ENCODE data around the gene SLC39A5. TPM values are rescaled to one million over a fixed set of nuclear protein-coding genes. Genes with fewer than 3 reads are reported as not detected.

The SLC39A5 gene
- total RNA-seq, 1 experiment from 2014 or later = not detected

- Histone ChIP-seq H2AK5ac (ENCODE audit: insufficient read length, low read length) (no peak overlapping the region), H3K4me1 (ENCODE audit: insufficient read depth, low read length) (no peaks in the 10 kb centered on the region), H3K79me1 (ENCODE audit: insufficient read depth, low read depth, low read length, poor library complexity, severe bottlenecking) (no peaks in the 10 kb centered on the region), H4K91ac (ENCODE audit: insufficient read length, low read depth, low read length) (no peak overlapping the region), H4K8ac (replicated peaks; ENCODE audit: insufficient read length, low read depth, low read length) (no peak overlapping the region), H3K4me2 (ENCODE audit: insufficient read depth, insufficient read length, low read length) (no peak overlapping the region), H3K9me3 (ENCODE audit: control insufficient read depth, low read depth, low read length) (no peaks in the 10 kb centered on the region), H3K27ac (ENCODE audit: insufficient read length, low read depth, low read length) (no peak overlapping the region), H3K23ac (ENCODE audit: insufficient read length, low read depth, low read length) (no peak overlapping the region), H2BK20ac (ENCODE audit: low read depth, low read length, poor library complexity, severe bottlenecking) (no peak overlapping the region), H2BK120ac (ENCODE audit: low read depth, low read length, poor library complexity, severe bottlenecking) (no peak overlapping the region), H3K18ac (ENCODE audit: insufficient read length, low read depth, low read length) (no peak overlapping the region), H3K79me2 (ENCODE audit: insufficient read depth, low read length) (no peaks in the 10 kb centered on the region), H3K56ac (ENCODE audit: insufficient read length, low read depth, low read length) (no peak overlapping the region), H2BK15ac (ENCODE audit: low read depth, low read length) (no peak overlapping the region), H3K9ac (ENCODE audit: extremely low read depth, insufficient read length, low read length) (no peak overlapping the region), H3K27me3 (ENCODE audit: insufficient read depth, low read length) (no peaks in the 10 kb centered on the region), H2BK12ac (ENCODE audit: insufficient read length, low read depth, low read length) (no peak overlapping the region), H3T11ph (ENCODE audit: low read length) (no peak overlapping the region), H4K20me1 (ENCODE audit: control insufficient read depth, insufficient read depth, insufficient read length) (no peaks in the 10 kb centered on the region), H2AFZ (ENCODE audit: low read length) (no peak overlapping the region), H3K4ac (ENCODE audit: low read depth, low read length) (no peak overlapping the region), H2BK5ac (ENCODE audit: insufficient read length, low read length) (no peak overlapping the region), H4K5ac (ENCODE audit: insufficient read length, low read depth, low read length) (no peak overlapping the region), H3K23me2 (ENCODE audit: insufficient read length, low read depth, low read length, poor library complexity, severe bottlenecking) (no peaks in the 10 kb centered on the region), H3K14ac (ENCODE audit: insufficient read depth, low read length) (no peak overlapping the region)
- H3K27ac Mint-ChIP-seq = peak overlapping the region in 1 of 3 experiments; percentile 9; a peak in 1 of 7 replicates
- peaks cover 4 to 8% (median 8%) of the 10 kb centered on the region in 3 experiments; a peak in 6 of 7 replicates for H3K36me3 Mint-ChIP-seq (ENCODE audit: insufficient read depth in 1 of 3, low read depth in 3 of 3)
- peaks cover 2% of the 10 kb centered on the region; the same call in 1 of the 2 replicates for H3K27me3 Mint-ChIP-seq (ENCODE audit: low read depth)
- TF ChIP-seq CTCF (conservative IDR thresholded peaks at IDR 0.05) = no peak
- no CpG with 5 or more reads among the region's 3 CpGs for WGBS (ENCODE audit: extremely low coverage, insufficient read length, low lambda C conversion rate)
- H3K4me3 Mint-ChIP-seq = no peak overlapping the region
- H3K4me1 Mint-ChIP-seq = peaks cover 20 to 23% of the 10 kb centered on the region in 2 experiments
- no peak for DNase-seq
- H3K9me3 Mint-ChIP-seq = no peaks in the 10 kb centered on the region; a peak in 1 of 5 replicates
Measured at GRCh38 chr12:56260921-56261320, 31.1 kb downstream of the SLC39A5 start.

All from H9 (cell line).